Activated CD4-positive, alpha-beta memory T cell treated with anti-CD3 and anti-CD28 coated beads for 36 hours (primary cell): ENCODE results near the gene ASF1B. TPM values are rescaled to one million over a fixed set of nuclear protein-coding genes. Genes with fewer than 3 reads are reported as not detected.

ENCODE experiments used
- CTCF ChIA-PET: fragments of 350-600 bp; sonication (Branson Sonifier 250); formaldehyde crosslinking; loops from one replicate; lab custom pipeline; 2021; ENCODE audit warnings: antibody characterized with exemption, inconsistent platforms; lab: Charles Lee
- POLR2A ChIA-PET: fragments of 350-600 bp; sonication (Branson Sonifier 250); formaldehyde crosslinking; loops from one replicate; lab custom pipeline; 2021; ENCODE audit warnings: antibody characterized with exemption; lab: Charles Lee
- DNase-seq: peaks from one replicate; pipeline ENCODE4 v3.0.0-alpha.2; 2020
- H3K27ac Mint-ChIP-seq: one replicate; pipeline ENCODE4 v1.8.0; 2021; ENCODE audit warnings: mixed read lengths
- H3K27me3 Mint-ChIP-seq: one replicate; pipeline ENCODE4 v1.8.0; 2021; ENCODE audit warnings: mixed read lengths
- H3K36me3 Mint-ChIP-seq: one replicate; pipeline ENCODE4 v1.8.0; 2021; ENCODE audit warnings: mixed read lengths
- H3K4me1 Mint-ChIP-seq: one replicate; pipeline ENCODE4 v1.8.0; 2021; ENCODE audit warnings: low read depth, mixed read lengths
- H3K4me3 Mint-ChIP-seq: one replicate; pipeline ENCODE4 v1.8.0; 2021; ENCODE audit warnings: mild to moderate bottlenecking, mixed read lengths
- H3K9me3 Mint-ChIP-seq: one replicate; pipeline ENCODE4 v1.8.0; 2021; ENCODE audit warnings: mixed read lengths
- intact Hi-C: fragments of 100-400 bp; cut with micrococcal nuclease; formaldehyde crosslinking; loops from one replicate; pipeline ENCODE4 v1.15.1; 2023
- total RNA-seq, 2 experiments: library from RNA; stranded (reverse); gene quantifications; one replicate each; pipeline ENCODE4 v1.2.3, GENCODE V29; 2021

ASF1B gene
- total RNA-seq, 2 experiments from 2014 or later: 67.7 to 70.8 TPM

GRCh38 chr19:14090509-14091080, 45.8 kb downstream of the ASF1B start, which contains the start of gene SAMD1:
Gene SAMD1, minus strand, starts transcription at chr19:14090751.
- peak; percentile 88 for DNase-seq
- no peaks in the 10 kb centered on the region for H3K27me3 Mint-ChIP-seq
- ChIA-PET POLR2A (interaction anchor here (1.5 to 1.8 kb wide), 2 partner anchors 10 to 46 kb away, joined by 5 read pairs; partner anchors contain the start of gene ASF1B), CTCF (interaction anchor here (1.0 to 1.6 kb wide), 5 partner anchors 9 to 209 kb away, joined by 3 to 4 read pairs (median 4); partner anchors contain the start of genes ASF1B and MISP3)
- H3K4me3 Mint-ChIP-seq: peak within 1 kb of the TSS; percentile 89
- H3K36me3 Mint-ChIP-seq: peaks cover 30% of the 10 kb centered on the region
- H3K9me3 Mint-ChIP-seq: peaks cover 16% of the 10 kb centered on the region
- intact Hi-C loops: loop anchor here (1.0 kb wide), 3 partner anchors 9 to 46 kb away; partner anchors contain the start of genes ASF1B and PRKACA
- H3K27ac Mint-ChIP-seq: peak within 1 kb of the TSS; percentile 95
- peaks cover 22% of the 10 kb centered on the region for H3K4me1 Mint-ChIP-seq

GRCh38 chr19:14089662-14090508, 46.5 kb downstream of the ASF1B start:
- Mint-ChIP-seq H3K27me3 (no peaks in the 10 kb centered on the region), H3K4me1 (peaks cover 22% of the 10 kb centered on the region), H3K9me3 (peaks cover 16% of the 10 kb centered on the region), H3K36me3 (peaks cover 30% of the 10 kb centered on the region), H3K27ac (peak overlapping the region; percentile 77), H3K4me3 (peak overlapping the region; percentile 79)
- CTCF ChIA-PET: interaction anchor here (0.6 to 1.1 kb wide), 7 partner anchors 8 to 1125 kb away, joined by 3 to 4 read pairs (median 4); partner anchors contain the start of gene ASF1B
- intact Hi-C loops: loop anchor here (1.0 to 10.0 kb wide), 2 partner anchors 9 to 315 kb away; partner anchors contain the start of gene C19orf53
- DNase-seq: peak; percentile 62
- POLR2A ChIA-PET: interaction anchor here (0.6 kb wide), 1 partner anchor 238 kb away, joined by 3 read pairs; no protein-coding TSS in a partner anchor

- Mint-ChIP-seq H3K27me3 (no peaks in the 10 kb centered on the region), H3K36me3 (peaks cover 30% of the 10 kb centered on the region), H3K27ac (peak overlapping the region; percentile 77), H3K4me3 (peak overlapping the region; percentile 79), H3K4me1 (peaks cover 18% of the 10 kb centered on the region), H3K9me3 (peaks cover 16% of the 10 kb centered on the region)
- CTCF ChIA-PET: interaction anchor here (1.1 kb wide), 2 partner anchors 25 to 1124 kb away, joined by 4 read pairs; no protein-coding TSS in a partner anchor
- no peak for DNase-seq
- POLR2A ChIA-PET: interaction anchor here (0.6 kb wide), 1 partner anchor 238 kb away, joined by 3 read pairs; no protein-coding TSS in a partner anchor
- intact Hi-C loops: loop anchor here (10.0 kb wide), 1 partner anchor 315 kb away; the partner anchor contains the start of gene C19orf53
These were observed 47.1 kb downstream of the ASF1B start for GRCh38 chr19:14089412-14089661.

GRCh38 chr19:14088634-14089411, 47.6 kb downstream of the ASF1B start:
- intact Hi-C loops: loop anchor here (10.0 kb wide), 1 partner anchor 314 kb away; the partner anchor contains the start of gene C19orf53
- CTCF ChIA-PET: interaction anchor here (1.1 to 1.6 kb wide), 4 partner anchors 10 to 1124 kb away, joined by 3 to 4 read pairs (median 4); partner anchors contain the start of gene MISP3
- POLR2A ChIA-PET: interaction anchor here (0.6 to 1.5 kb wide), 2 partner anchors 83 to 237 kb away, joined by 3 read pairs; partner anchors contain the start of gene RFX1

GRCh38 chr19:14086098-14086497, 50.3 kb downstream of the ASF1B start:
- intact Hi-C loops: loop anchor here (10.0 kb wide), 1 partner anchor 311 kb away; the partner anchor contains the start of gene C19orf53
- ChIA-PET POLR2A (no interaction called here), CTCF (no interaction called here)
- Mint-ChIP-seq H3K4me1 (peaks cover 19% of the 10 kb centered on the region), H3K36me3 (peaks cover 17% of the 10 kb centered on the region), H3K4me3 (no peak overlapping the region), H3K9me3 (no peaks in the 10 kb centered on the region), H3K27ac (no peak overlapping the region), H3K27me3 (peaks cover 2% of the 10 kb centered on the region)
- no peak for DNase-seq

More at GRCh38 chr19:14088634-14089411, 47.6 kb downstream of the ASF1B start:
- Mint-ChIP-seq H3K27me3 (no peaks in the 10 kb centered on the region), H3K4me3 (peak overlapping the region; percentile 79), H3K4me1 (peaks cover 18% of the 10 kb centered on the region), H3K27ac (peak overlapping the region; percentile 77), H3K36me3 (peaks cover 30% of the 10 kb centered on the region), H3K9me3 (peaks cover 15% of the 10 kb centered on the region)
- no peak for DNase-seq

- ChIA-PET POLR2A (no interaction called here), CTCF (no interaction called here)
- intact Hi-C loops: loop anchor here (10.0 kb wide), 1 partner anchor 311 kb away; the partner anchor contains the start of gene C19orf53
- no peak for DNase-seq
- H3K4me3 Mint-ChIP-seq: no peak within 1 kb of the TSS
- H3K4me1 Mint-ChIP-seq: peaks cover 22% of the 10 kb centered on the region
- H3K27me3 Mint-ChIP-seq: peaks cover 2% of the 10 kb centered on the region
- H3K36me3 Mint-ChIP-seq: peaks cover 17% of the 10 kb centered on the region
- no peaks in the 10 kb centered on the region for H3K9me3 Mint-ChIP-seq
- H3K27ac Mint-ChIP-seq: no peak within 1 kb of the TSS
These were observed 50.9 kb downstream of the ASF1B start, which contains the start of gene C19orf67 for GRCh38 chr19:14085309-14085995. Gene C19orf67, minus strand, starts transcription at chr19:14085783. Its CDS starts 156 bp downstream, at chr19:14085627.

- Mint-ChIP-seq H3K9me3 (no peaks in the 10 kb centered on the region), H3K36me3 (peaks cover 2% of the 10 kb centered on the region), H3K4me3 (no peak overlapping the region), H3K27me3 (peaks cover 2% of the 10 kb centered on the region), H3K27ac (no peak overlapping the region), H3K4me1 (peaks cover 17% of the 10 kb centered on the region)
- no peak for DNase-seq
- intact Hi-C loops: loop anchor here (5.0 to 10.0 kb wide), 2 partner anchors 35 to 308 kb away; partner anchors contain the start of genes C19orf53 and PRKACA
- CTCF ChIA-PET: interaction anchor here (1.1 to 3.3 kb wide), 5 partner anchors 11 to 66 kb away, joined by 3 to 18 read pairs (median 6); partner anchors contain the start of genes ASF1B and MISP3
- POLR2A ChIA-PET: interaction anchor here (1.4 kb wide), 2 partner anchors 23 to 54 kb away, joined by 4 to 7 read pairs; partner anchors contain the start of gene ASF1B
These were observed 53.8 kb downstream of the ASF1B start for GRCh38 chr19:14082675-14082960.

- peak; percentile 61 for DNase-seq
- Mint-ChIP-seq H3K9me3 (no peaks in the 10 kb centered on the region), H3K4me1 (peaks cover 17% of the 10 kb centered on the region), H3K27ac (peak overlapping the region; percentile 87), H3K4me3 (peak overlapping the region; percentile 84), H3K27me3 (peaks cover 2% of the 10 kb centered on the region), H3K36me3 (no peaks in the 10 kb centered on the region)
- ChIA-PET POLR2A (interaction anchor here (1.0 to 2.2 kb wide), 6 partner anchors 9 to 220 kb away, joined by 3 to 7 read pairs (median 4); partner anchors contain the start of genes ASF1B, RFX1 and SAMD1), CTCF (interaction anchor here (0.7 to 3.3 kb wide), 9 partner anchors 8 to 202 kb away, joined by 3 to 18 read pairs (median 4); partner anchors contain the start of genes ASF1B and MISP3)
- intact Hi-C loops: loop anchor here (1.0 to 10.0 kb wide), 6 partner anchors 8 to 307 kb away; partner anchors contain the start of genes ASF1B, C19orf53, DCAF15 and PRKACA
These were observed 54.4 kb downstream of the ASF1B start for GRCh38 chr19:14081797-14082674.

GRCh38 chr19:14080887-14081796, 55.2 kb downstream of the ASF1B start:
- Mint-ChIP-seq H3K27me3 (peaks cover 2% of the 10 kb centered on the region), H3K27ac (peak overlapping the region; percentile 87), H3K9me3 (no peaks in the 10 kb centered on the region), H3K36me3 (no peaks in the 10 kb centered on the region), H3K4me1 (peaks cover 17% of the 10 kb centered on the region), H3K4me3 (peak overlapping the region; percentile 84)
- intact Hi-C loops: loop anchor here (1.0 to 10.0 kb wide), 6 partner anchors 9 to 306 kb away; partner anchors contain the start of genes ASF1B, C19orf53, DCAF15 and PRKACA
- peak; percentile 99 for DNase-seq
- ChIA-PET POLR2A (interaction anchor here (0.9 to 2.2 kb wide), 7 partner anchors 10 to 219 kb away, joined by 3 to 7 read pairs (median 4); partner anchors contain the start of genes ASF1B, RFX1 and SAMD1), CTCF (interaction anchor here (0.6 to 3.3 kb wide), 11 partner anchors 9 to 492 kb away, joined by 3 to 18 read pairs (median 4); partner anchors contain the start of genes ASF1B and MISP3)
